Activated naive CD4-positive, alpha-beta T cell treated with anti-CD3 and anti-CD28 coated beads, Interleukin-2, amount 50 U/mL, for 16 hours (primary cell): ENCODE results near the gene CCNL2.
A peak's percentile ranks its signal among the peaks of the same experiment; 100 is the strongest.

Experiments
- DNase-seq: peaks from one replicate; pipeline ENCODE4 v3.0.0-alpha.2; 2020

CCNL2 gene

GRCh38 chr1:1354271-1355247 lies 44.6 kb downstream of the CCNL2 start:
- no peak for DNase-seq

GRCh38 chr1:1353389-1354151 lies 45.6 kb downstream of the CCNL2 start:
- no peak for DNase-seq

DNA sequence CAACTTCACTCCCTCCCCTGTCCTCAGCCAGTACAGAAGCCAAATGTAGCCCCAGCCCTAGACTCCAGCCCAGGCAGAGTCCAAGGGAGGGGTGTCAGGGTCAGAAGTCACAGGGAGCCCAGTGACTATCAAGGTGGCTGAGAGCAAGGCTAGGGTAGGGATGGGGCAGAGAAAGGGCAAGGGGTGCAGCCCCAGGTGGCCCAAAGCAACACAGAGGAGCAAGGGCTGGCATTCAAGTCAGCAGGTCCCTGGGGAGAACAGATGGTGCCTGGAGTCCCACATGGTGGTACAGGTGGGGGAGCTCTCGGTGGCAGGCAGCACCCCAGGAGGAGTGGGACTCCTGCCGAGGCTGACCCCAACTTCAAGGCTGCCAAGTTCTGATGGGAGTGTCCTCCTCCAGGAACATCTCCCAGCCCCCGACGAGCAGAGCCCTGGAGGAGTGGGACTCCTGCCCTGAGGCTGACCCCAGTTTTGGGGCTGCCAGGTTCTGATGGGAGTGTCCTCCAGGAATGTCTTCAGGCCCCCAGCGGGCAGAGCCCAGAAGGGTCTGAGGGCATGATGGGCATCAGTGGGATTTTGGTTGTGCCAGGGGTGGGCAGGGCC lies 46.2 kb downstream of the CCNL2 start:
- DNase-seq: no peak

DNA sequence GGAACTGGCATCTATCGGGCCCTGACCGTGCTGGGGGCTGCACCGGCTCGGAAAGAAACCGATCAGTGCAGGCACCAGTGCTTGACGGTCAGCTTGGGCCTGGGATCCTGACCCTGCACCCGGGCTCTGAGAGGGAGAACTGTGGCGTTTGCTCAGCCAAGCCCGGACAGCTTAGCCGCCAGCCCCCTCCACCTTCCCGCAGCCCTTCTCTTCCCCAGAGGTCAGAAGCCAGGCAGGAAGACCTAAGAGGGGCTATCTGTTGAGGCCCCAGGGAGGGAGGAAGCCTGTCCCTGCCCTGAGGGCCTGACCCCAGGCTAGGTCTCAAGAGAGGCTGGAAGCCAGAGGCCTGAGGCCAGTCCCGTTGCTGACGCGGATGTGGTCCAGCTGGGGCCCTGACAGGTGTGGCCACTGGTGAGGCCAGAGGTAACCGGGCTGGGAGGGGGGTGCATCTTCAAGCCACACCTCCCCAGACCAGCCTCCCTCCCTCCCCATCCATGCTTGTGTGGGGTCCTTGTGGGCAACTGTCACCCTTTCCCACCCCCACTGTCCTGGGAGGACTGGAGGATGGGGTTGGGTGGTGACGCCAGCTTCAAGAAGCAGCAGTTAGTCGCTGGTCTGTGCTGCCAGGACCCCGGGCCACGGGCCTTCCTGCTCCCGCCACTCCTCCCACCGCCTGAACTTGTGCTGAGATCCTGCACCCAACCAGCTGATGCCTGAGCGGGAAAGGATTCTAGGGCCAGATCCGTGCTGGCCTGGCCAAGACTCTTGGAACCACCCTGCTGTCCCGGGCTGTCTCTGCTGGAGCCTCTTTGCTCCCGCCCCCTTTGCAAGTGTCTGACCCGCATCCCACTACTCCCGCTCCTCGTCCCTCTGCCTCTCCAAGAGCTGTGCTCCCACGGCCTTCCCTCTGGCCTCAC lies 47.4 kb downstream of the CCNL2 start:
- no peak for DNase-seq

DNA sequence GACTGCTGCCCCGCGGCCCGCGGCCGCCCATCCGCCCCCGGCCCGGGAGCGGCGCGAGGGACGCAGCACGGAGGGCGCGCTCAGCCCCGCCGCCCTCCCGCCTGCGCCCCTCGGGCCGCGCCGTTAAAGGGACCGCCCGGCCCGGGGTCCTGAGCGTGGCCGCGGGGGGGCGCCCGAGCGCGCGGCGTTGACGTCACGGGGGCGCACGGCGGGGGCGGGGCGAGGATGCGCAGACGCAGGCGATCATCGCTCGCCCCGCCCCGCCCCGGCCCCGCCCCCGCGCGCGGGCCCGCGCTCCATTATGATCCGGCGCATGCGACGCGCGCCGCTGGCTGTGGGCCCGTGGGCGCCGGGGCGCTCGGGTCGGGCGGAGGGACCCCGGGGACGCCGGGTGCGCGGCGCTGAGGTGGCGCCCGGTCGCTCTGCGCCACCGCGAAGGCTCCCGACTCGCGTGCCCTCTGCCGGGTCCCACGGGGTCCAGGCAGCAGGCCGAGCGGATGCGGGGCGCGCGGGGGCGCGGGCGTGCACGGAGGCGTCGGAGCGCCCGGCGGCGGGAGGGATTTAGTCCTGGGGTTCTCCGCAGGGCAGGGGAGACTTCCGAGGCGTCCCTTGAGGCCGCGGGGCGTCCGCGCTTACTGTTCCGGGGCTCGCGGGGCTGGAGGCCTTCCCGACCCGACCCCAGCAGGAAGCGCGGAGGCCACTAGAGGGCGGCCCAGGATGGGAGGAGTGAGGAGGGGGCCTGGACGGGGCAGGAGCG lies 49.7 kb downstream of the CCNL2 start, which contains the start of gene DVL1:
DVL1 (minus strand) TSS at position 163 of the 757 bp plus-strand sequence. CDS start 353 bp downstream, outside the sequence.
- peak; percentile 70 for DNase-seq

GRCh38 chr1:1348420-1349255 lies 50.5 kb downstream of the CCNL2 start:
- no peak for DNase-seq

- no peak for DNase-seq
Observed at GRCh38 chr1:1347663-1348419, 51.3 kb downstream of the CCNL2 start.

DNA sequence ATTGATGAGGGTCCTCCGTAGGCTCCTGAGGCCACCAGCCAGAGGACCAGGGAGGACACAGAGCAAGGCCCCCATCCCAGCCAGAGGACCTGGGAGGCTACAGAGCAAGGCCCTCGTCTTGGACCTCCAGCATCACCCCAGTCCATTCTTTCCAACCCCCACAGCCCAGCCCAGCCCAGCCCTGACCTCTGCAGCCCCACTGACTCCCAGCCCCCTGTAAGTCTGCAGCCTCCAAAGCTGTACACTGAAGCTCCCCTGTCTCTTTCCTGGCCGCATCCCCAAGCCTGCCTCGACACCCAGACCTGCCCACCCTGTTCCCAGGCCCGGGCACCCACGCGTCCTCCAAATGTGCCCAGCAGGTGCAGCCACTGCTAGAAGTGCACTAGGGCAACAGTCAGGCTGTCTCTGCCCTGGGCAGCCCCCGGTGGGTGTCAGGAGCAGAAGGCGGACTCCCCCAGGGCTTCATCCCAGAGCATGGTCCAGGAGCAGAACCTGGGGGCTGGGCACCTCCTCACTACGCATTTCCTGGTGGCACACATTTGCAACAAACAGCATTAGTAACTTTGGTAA lies 52.0 kb downstream of the CCNL2 start:
- DNase-seq: no peak

- DNase-seq: no peak
Observed at GRCh38 chr1:1346501-1346890, 52.6 kb downstream of the CCNL2 start.

- DNase-seq: no peak
Observed at GRCh38 chr1:1345860-1346500, 53.2 kb downstream of the CCNL2 start.

DNA sequence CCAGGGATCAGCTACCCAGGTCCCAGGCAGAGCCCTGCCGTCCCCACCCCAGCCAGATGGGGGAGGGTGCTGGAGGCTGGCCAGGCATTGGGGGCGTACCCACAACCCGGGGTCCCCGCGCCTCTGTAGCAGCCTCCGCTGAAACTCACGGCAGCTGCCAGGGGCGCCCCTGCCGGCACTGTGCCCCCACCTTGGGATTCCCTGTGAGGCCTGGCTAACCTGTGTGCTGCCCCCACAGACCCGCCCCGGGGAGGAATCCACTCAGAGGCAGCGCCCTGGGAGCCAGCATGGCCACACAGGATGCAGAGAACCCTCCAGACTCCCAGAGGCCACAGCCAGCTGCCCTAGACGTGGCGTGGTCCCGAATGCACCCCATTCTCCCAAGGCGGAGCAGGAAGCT lies 53.8 kb downstream of the CCNL2 start:
- DNase-seq: no peak

DNA sequence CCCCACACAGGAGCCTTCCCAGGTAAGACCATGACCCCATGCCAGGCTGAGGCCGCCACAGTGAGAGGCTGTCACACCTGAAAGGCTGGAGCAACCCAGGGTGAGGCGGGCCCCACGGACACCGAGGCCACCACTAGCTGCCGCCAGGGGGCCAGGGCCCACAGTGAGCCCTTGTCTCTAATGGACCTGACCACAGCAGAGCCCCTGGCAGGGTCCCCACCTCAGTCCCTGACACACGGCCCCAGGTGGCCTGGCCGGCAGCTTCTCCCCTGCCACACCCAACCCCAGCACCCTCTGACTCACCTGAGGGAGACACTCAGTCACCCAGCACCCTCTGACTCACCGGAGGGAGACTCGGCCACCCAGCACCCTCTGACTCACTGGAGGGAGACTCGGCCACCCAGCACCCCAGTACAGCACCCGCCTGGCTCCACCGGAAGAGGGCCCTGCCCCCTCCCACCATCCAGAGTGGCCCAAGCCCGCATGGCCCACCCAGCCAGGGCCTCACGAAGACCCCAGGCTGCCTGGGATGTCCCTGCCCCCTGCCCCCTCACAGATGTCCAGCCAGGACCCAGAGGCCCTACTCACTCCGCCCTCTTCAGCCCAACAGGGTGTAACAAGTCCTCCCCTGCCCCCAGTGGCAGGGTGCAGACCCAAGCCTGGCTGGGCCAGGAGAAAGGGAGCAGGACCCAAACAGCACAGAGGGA lies 54.3 kb downstream of the CCNL2 start:
- DNase-seq: peak; percentile 56

GRCh38 chr1:1343811-1344421 lies 55.2 kb downstream of the CCNL2 start:
- no peak for DNase-seq

DNA sequence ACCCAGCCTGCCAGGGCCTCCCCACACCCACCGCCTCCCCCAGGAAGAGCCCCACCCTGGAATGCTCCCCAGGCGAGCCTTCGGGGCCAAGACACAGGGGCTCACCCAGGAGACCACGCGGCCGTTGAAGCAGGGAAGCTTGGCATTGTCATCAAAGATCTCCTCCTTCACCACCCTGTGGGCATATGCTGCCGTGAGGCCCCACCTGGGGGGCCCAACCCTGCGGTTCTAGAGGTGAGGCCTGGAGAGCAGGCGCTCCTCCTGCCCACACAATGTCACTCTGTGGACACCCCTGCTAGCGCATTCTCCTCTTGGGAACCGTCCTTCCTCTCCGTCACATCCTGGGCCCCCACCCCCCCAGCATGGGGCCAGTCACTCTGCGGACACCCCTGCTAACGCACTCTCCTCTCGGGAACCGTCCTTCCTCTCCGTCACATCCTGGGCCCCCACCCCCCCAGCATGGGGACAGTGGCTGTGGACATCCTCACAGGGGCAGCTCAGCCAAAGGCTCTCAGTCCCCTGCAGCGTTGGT lies 56.5 kb downstream of the CCNL2 start:
- no peak for DNase-seq

GRCh38 chr1:1342061-1342562 lies 57.0 kb downstream of the CCNL2 start:
- no peak for DNase-seq

- DNase-seq: no peak
Observed at GRCh38 chr1:1341549-1342021, 57.5 kb downstream of the CCNL2 start.
